Activated CD8-positive, alpha-beta T cell treated with anti-CD3 and anti-CD28 coated beads, Interleukin-2, amount 10 ng/mL, durations not matched to agents 7 days and 5 days (primary cell): ENCODE measurements around the gene R3HCC1L. TPM values are rescaled to one million over a fixed set of nuclear protein-coding genes. Genes with fewer than 3 reads are reported as not detected.
A peak's percentile ranks its signal among the peaks of the same experiment; 100 is the strongest.
"Not testable (repeated sequence)": the region's sequence is repeated elsewhere in the genome, so short reads cannot be mapped to it uniquely, and the experiment has no call there.

Experiments used
- ATAC-seq: fragments of 150-1000 bp; cut with Tn5 transposase; one replicate; pipeline ENCODE4 v1.10.0; 2021; ENCODE audit warnings: moderate library complexity
- CTCF ChIA-PET: fragments of 350-600 bp; sonication (Branson Sonifier 250); formaldehyde crosslinking; loops from one replicate; lab custom pipeline; 2021; ENCODE audit warnings: antibody characterized with exemption; lab: Charles Lee
- POLR2A ChIA-PET: fragments of 350-600 bp; sonication (Branson Sonifier 250); formaldehyde crosslinking; loops from one replicate; lab custom pipeline; 2021; ENCODE audit warnings: antibody characterized with exemption; lab: Charles Lee
- DNase-seq: peaks from one replicate; pipeline ENCODE4 v3.0.0-alpha.2; 2020
- H3K27ac Mint-ChIP-seq: one replicate; pipeline ENCODE4 v1.8.0; 2021; ENCODE audit warnings: mild to moderate bottlenecking, mixed read lengths
- H3K27me3 Mint-ChIP-seq: one replicate; pipeline ENCODE4 v1.8.0; 2021; ENCODE audit warnings: low read depth, mixed read lengths
- H3K36me3 Mint-ChIP-seq: one replicate; pipeline ENCODE4 v1.8.0; 2021; ENCODE audit warnings: low read depth, mixed read lengths
- H3K4me1 Mint-ChIP-seq: one replicate; pipeline ENCODE4 v1.8.0; 2021; ENCODE audit warnings: low read depth, mixed read lengths
- H3K4me3 Mint-ChIP-seq: one replicate; pipeline ENCODE4 v1.8.0; 2021; ENCODE audit warnings: mild to moderate bottlenecking, mixed read lengths
- H3K9me3 Mint-ChIP-seq: one replicate; pipeline ENCODE4 v1.8.0; 2022; ENCODE audit warnings: mixed read lengths; ENCODE audit not compliant: insufficient read depth
- total RNA-seq, 2 experiments: library from RNA; stranded (reverse); gene quantifications; one replicate each; pipeline ENCODE4 v1.2.3, GENCODE V29; 2021

Gene R3HCC1L
- total RNA-seq, 2 experiments from 2014 or later = 18.2 to 20.3 TPM

DNA sequence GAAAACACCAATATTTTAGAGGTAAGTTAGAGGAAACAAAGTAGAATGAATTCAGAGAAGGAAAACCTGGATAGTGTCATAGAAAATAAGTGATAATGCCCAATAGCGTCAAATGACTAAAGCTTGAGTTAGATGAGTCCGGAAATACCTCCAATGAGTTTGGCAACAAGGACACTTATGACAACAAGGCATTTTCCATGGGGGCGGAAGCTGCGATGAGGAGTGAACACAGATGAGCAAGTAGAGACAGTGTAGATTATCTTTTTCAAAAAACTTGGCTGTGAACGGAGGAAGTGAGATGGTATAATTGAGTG lies 383 bp upstream of the R3HCC1L start:
- H3K4me3 Mint-ChIP-seq = peak overlapping the region; percentile 90
- no peaks in the 10 kb centered on the region for H3K27me3 Mint-ChIP-seq
- peak overlapping the region; percentile 97 for H3K27ac Mint-ChIP-seq
- ChIA-PET CTCF (interaction anchor here (0.9 to 1.1 kb wide), 4 partner anchors 33 to 265 kb away, joined by 3 to 5 read pairs (median 4); no protein-coding TSS in a partner anchor), POLR2A (interaction anchor here (0.7 to 1.4 kb wide), 7 partner anchors 11 to 1598 kb away, joined by 3 to 6 read pairs (median 3); partner anchors contain the start of gene CUTC)
- peaks cover 25% of the 10 kb centered on the region for H3K36me3 Mint-ChIP-seq
- DNase-seq (no peak), ATAC-seq (no peak)
- H3K4me1 Mint-ChIP-seq = peaks cover 48% of the 10 kb centered on the region
- H3K9me3 Mint-ChIP-seq = peaks cover 4% of the 10 kb centered on the region

DNA sequence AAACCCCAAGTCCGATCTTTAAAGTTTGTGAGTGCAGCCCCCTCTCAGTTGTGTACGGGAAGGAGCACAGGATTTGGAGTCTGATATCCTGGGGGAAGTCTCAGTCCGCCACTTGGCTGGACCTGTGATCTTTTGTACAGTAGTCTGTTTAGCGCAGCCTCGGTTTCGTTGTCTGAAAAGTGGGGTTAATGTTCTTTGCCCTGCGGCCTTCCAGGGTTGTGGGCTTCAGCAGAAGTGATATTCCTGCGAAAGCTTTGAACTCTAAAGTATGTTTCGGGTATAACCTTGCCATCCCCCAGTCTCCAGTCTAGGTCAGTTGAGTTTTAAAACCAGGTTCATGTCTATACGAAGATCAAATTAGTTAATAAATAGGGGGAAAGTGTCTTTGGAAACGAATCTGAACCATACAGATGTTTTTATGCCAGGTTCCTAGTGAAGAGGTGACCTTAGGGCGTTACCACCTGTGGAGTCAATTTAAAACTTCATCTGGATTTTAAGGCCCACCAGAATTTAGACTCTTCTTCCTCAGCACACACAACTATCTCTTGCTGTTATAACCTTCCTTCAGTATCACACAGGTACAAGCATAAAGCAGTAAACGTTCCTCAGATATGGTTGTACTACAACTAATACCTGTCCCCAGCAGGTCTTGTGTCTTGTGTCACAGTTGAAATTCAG lies 904 bp downstream of the R3HCC1L start:
- DNase-seq (no peak), ATAC-seq (peak; percentile 5)
- Mint-ChIP-seq H3K27ac (peak overlapping the region; percentile 97), H3K36me3 (peaks cover 25% of the 10 kb centered on the region), H3K4me1 (peaks cover 54% of the 10 kb centered on the region), H3K9me3 (peaks cover 4% of the 10 kb centered on the region), H3K4me3 (peak overlapping the region; percentile 90), H3K27me3 (no peaks in the 10 kb centered on the region)
- ChIA-PET CTCF (interaction anchor here (1.0 kb wide), 1 partner anchor 35 kb away, joined by 3 read pairs; no protein-coding TSS in a partner anchor), POLR2A (interaction anchor here (1.2 to 1.4 kb wide), 3 partner anchors 31 to 311 kb away, joined by 3 to 6 read pairs (median 4); no protein-coding TSS in a partner anchor)

DNA sequence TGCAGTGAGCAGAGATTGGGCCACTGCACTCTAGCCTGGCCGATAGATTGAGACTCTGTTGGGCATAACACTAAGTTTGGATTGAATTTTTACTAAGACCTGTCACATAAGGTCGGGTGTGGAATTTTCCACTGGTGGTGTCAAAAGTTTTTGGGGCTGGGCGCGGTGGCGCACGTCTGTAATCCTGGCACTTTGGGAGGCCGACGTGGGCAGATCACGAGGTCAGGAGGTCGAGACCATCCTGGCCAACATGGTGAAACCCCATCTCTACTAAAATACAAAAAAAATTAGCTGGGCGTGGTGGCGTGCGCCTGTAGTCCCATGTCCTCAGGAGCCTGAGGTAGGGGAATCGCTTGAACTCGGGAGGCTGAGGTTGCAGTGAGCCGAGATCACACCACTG lies 2.3 kb downstream of the R3HCC1L start:
- H3K27ac Mint-ChIP-seq, H3K27me3 Mint-ChIP-seq, ATAC-seq, H3K9me3 Mint-ChIP-seq, H3K4me3 Mint-ChIP-seq, CTCF ChIA-PET, POLR2A ChIA-PET, DNase-seq: not testable (repeated sequence)
- H3K4me1 Mint-ChIP-seq = peaks cover 63% of the 10 kb centered on the region
- peaks cover 31% of the 10 kb centered on the region for H3K36me3 Mint-ChIP-seq

DNA sequence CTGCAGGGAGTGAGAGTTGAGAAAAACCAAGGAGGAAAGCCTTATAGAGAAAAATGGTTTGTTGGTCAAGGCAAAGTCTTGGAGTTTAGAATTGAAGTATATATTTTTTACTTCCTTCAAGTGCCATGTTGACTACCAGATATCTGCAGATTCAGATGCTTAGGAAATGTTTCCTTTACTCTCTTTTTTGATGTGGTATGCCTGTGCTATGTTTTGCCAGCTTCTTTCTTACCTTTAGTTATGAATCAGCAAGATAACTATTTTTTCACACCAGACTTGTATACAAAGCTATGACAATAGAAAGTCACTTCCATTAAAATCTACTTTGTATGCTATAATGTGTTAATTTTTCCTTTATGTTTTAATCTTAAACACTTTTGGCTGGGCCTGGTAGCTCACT lies 3.6 kb downstream of the R3HCC1L start:
- ChIA-PET CTCF (interaction anchor here (1.4 kb wide), 1 partner anchor 32 kb away, joined by 10 read pairs; no protein-coding TSS in a partner anchor), POLR2A (no interaction called here)
- peak overlapping the region; percentile 7 for H3K27ac Mint-ChIP-seq
- DNase-seq (no peak), ATAC-seq (no peak)
- peaks cover 34% of the 10 kb centered on the region for H3K36me3 Mint-ChIP-seq
- no peak overlapping the region for H3K4me3 Mint-ChIP-seq
- H3K4me1 Mint-ChIP-seq = peaks cover 65% of the 10 kb centered on the region
- H3K27me3 Mint-ChIP-seq = no peaks in the 10 kb centered on the region
- H3K9me3 Mint-ChIP-seq = peaks cover 4% of the 10 kb centered on the region

GRCh38 chr10:98139431-98139830 lies 5.0 kb downstream of the R3HCC1L start:
- Mint-ChIP-seq H3K27me3 (no peaks in the 10 kb centered on the region), H3K4me1 (peaks cover 53% of the 10 kb centered on the region), H3K36me3 (peaks cover 28% of the 10 kb centered on the region), H3K9me3 (no peaks in the 10 kb centered on the region), H3K27ac (no peak overlapping the region), H3K4me3 (no peak overlapping the region)
- ChIA-PET POLR2A (interaction anchor here (0.7 kb wide), 1 partner anchor 243 kb away, joined by 3 read pairs; no protein-coding TSS in a partner anchor), CTCF (interaction anchor here (1.5 kb wide), 1 partner anchor 31 kb away, joined by 13 read pairs; no protein-coding TSS in a partner anchor)
- ATAC-seq = no peak
- no peak for DNase-seq

DNA sequence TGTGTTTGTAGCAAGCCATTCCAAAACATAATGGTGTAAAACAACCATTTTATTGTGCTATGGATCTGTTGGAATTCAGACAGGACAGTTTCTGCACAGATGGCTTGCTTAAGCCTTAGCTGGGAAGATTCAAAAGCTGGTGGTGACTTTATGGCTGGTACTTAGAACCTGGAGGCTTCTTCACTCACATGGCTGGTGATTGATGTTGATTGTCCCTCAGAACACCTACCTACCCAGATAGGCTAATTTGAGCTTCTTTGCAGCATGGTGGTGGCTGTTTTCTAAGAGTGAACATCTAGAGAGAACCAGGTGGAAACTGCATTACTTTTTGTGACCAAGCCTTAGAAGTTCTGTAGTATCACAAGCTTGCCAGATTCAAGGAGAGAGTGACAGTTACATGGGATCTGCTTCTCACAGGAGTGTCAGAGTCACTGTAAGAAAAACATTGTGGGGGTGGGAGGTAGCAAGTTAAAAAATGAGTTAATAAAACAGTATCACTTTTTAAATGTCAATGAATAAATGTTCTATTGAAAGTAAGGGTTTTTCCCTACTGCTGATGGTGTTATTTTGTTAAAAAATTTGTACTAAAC lies 7.1 kb downstream of the R3HCC1L start:
- H3K36me3 Mint-ChIP-seq = peaks cover 29% of the 10 kb centered on the region
- no peak overlapping the region for H3K4me3 Mint-ChIP-seq
- H3K27ac Mint-ChIP-seq = no peak overlapping the region
- ATAC-seq = no peak
- peaks cover 39% of the 10 kb centered on the region for H3K4me1 Mint-ChIP-seq
- DNase-seq = no peak
- H3K9me3 Mint-ChIP-seq = no peaks in the 10 kb centered on the region
- POLR2A ChIA-PET = interaction anchor here (1.1 kb wide), 1 partner anchor 14 kb away, joined by 4 read pairs; no protein-coding TSS in a partner anchor
- H3K27me3 Mint-ChIP-seq = no peaks in the 10 kb centered on the region
- CTCF ChIA-PET = interaction anchor here (1.7 kb wide), 1 partner anchor 29 kb away, joined by 5 read pairs; no protein-coding TSS in a partner anchor

- DNase-seq (no peak), ATAC-seq (no peak)
- ChIA-PET CTCF (no interaction called here), POLR2A (no interaction called here)
- Mint-ChIP-seq H3K27ac (no peak overlapping the region), H3K4me3 (no peak overlapping the region), H3K36me3 (peaks cover 51% of the 10 kb centered on the region), H3K9me3 (peaks cover 25% of the 10 kb centered on the region), H3K4me1 (peaks cover 15% of the 10 kb centered on the region), H3K27me3 (no peaks in the 10 kb centered on the region)
Measured at GRCh38 chr10:98144985-98145384, 10.5 kb downstream of the R3HCC1L start.

DNA sequence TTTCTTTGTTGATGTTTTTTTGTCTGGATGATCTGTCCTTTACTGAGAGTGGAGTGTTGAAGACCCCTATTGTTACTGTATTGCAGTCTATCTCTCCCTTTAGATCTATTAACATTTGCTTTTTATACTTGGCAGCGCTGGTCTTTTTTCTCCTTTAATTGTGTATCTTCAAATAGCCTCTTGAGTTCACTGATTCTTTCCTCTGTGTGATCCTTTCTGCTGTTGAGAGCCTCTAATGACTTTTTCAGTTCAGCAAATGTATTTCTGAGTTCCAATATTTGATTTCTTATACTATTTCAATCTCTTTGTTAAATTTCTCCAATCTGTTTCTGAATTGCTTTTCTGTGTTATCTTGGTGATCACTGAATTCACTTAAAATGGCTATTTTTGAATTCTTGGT lies 15.4 kb downstream of the R3HCC1L start:
- Mint-ChIP-seq H3K4me3 (no peak overlapping the region), H3K27me3 (no peaks in the 10 kb centered on the region), H3K36me3 (peaks cover 62% of the 10 kb centered on the region), H3K27ac (no peak overlapping the region), H3K4me1 (no peaks in the 10 kb centered on the region), H3K9me3 (peaks cover 40% of the 10 kb centered on the region)
- POLR2A ChIA-PET = no interaction called here
- CTCF ChIA-PET = no interaction called here
- no peak for DNase-seq
- no peak for ATAC-seq

DNA sequence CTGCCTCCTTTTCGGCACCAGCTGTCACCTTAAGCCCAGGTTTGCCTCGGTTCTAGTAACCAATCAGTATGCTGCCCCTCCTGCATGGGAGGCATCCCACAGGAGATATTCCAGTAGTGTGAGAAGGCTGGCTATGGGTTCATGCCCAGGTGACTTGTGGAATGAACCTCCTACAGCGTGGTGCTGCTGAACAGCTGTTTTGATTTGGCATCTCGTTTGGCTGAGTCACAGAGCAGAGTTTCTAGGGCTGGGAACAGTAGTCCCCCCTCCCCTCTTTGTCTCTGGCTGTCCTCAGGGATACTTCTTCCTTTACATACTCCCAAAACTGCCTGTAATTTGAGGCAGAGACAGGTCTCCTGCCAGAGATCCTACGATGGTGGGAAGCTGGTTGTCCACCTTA lies 16.1 kb downstream of the R3HCC1L start:
- POLR2A ChIA-PET = no interaction called here
- ATAC-seq (no peak), DNase-seq (no peak)
- Mint-ChIP-seq H3K4me3 (no peak overlapping the region), H3K27ac (no peak overlapping the region), H3K9me3 (peaks cover 40% of the 10 kb centered on the region), H3K36me3 (peaks cover 61% of the 10 kb centered on the region), H3K4me1 (no peaks in the 10 kb centered on the region), H3K27me3 (no peaks in the 10 kb centered on the region)
- CTCF ChIA-PET = interaction anchor here (1.3 kb wide), 1 partner anchor 19 kb away, joined by 4 read pairs; no protein-coding TSS in a partner anchor

- H3K27ac Mint-ChIP-seq, POLR2A ChIA-PET, DNase-seq, CTCF ChIA-PET, H3K4me1 Mint-ChIP-seq, H3K27me3 Mint-ChIP-seq, H3K4me3 Mint-ChIP-seq, ATAC-seq: not testable (repeated sequence)
- Mint-ChIP-seq H3K9me3 (peaks cover 35% of the 10 kb centered on the region), H3K36me3 (peaks cover 59% of the 10 kb centered on the region)
Measured at GRCh38 chr10:98152778-98153177, 18.3 kb downstream of the R3HCC1L start.

DNA sequence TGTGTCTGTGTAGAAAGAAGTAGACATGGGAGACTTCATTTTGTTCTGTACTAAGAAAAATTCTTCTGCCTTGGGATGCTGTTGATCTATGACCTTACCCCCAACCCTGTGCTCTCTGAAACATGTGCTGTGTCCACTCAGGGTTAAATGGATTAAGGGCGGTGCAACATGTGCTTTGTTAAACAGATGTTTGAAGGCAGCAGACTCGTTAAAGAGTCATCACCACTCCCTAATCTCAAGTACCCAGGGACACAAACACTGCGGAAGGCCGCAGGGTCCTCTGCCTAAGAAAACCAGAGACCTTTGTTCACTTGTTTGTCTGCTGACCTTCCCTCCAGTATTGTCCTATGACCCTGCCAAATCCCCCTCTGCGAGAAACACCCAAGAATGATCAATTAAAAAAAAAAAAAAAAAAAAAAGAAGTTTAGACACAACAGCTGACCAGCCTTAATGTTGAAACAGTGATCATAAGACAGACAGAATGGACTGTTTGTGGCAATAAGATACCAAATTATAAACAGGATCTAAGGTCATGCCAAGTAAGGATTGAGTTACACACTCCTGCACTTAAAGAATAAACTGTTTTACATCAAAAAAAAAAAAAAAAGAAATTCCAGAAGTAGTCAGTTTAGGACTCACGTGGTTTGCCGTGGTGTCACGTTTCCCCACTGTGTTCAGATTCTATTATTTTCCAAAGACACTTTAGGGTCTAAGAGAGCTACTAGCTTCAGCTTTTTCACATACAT lies 18.9 kb downstream of the R3HCC1L start:
- CTCF ChIA-PET, H3K27me3 Mint-ChIP-seq, DNase-seq, H3K4me1 Mint-ChIP-seq, H3K4me3 Mint-ChIP-seq, H3K27ac Mint-ChIP-seq, ATAC-seq: not testable (repeated sequence)
- POLR2A ChIA-PET = interaction anchor here (0.7 kb wide), 1 partner anchor 116 kb away, joined by 3 read pairs; no protein-coding TSS in a partner anchor
- peaks cover 58% of the 10 kb centered on the region for H3K36me3 Mint-ChIP-seq
- H3K9me3 Mint-ChIP-seq = peaks cover 29% of the 10 kb centered on the region
